ENCODE measurements around the gene HOXC10. TPM values are rescaled to one million over a fixed set of nuclear protein-coding genes. Genes with fewer than 3 reads are reported as not detected.

Gene HOXC10
- total RNA-seq, 2 experiments from 2014 or later = not detected

- POLR2A ChIA-PET = no interaction called here
- H3K9me3 Mint-ChIP-seq = no peaks in the 10 kb centered on the region
- no peak for TF ChIP-seq CTCF (IDR thresholded peaks at IDR 0.05)
- H3K36me3 Mint-ChIP-seq (ENCODE audit: low read depth) = no peaks in the 10 kb centered on the region
- intact Hi-C loops (cut with micrococcal nuclease) = loop anchor here (2.0 kb wide), 1 partner anchor 159 kb away; no protein-coding TSS in a partner anchor
- CTCF ChIA-PET = interaction anchor here (0.6 to 5.6 kb wide), 45 partner anchors 8 to 1112 kb away, joined by 3 to 140 read pairs (median 5); partner anchors contain the start of genes HOXC10, HOXC4, HOXC8 and HOXC9
- DNase-seq (no peak), ATAC-seq (no peak)
- peaks cover 68% of the 10 kb centered on the region for H3K27me3 Mint-ChIP-seq
- H3K4me3 Mint-ChIP-seq = no peak overlapping the region
- H3K4me1 Mint-ChIP-seq (ENCODE audit: low read depth) = peaks cover 18% of the 10 kb centered on the region
- no peak overlapping the region for H3K27ac Mint-ChIP-seq
Measured at GRCh38 chr12:54032086-54032619, 47.2 kb downstream of the HOXC10 start.

GRCh38 chr12:54032627-54033100 lies 47.7 kb downstream of the HOXC10 start, which contains the start of gene HOXC5:
Gene HOXC5, plus strand, starts transcription at chr12:54033050. Its CDS starts 73 bp downstream, at chr12:54033123.
- POLR2A ChIA-PET = interaction anchor here (0.7 to 1.0 kb wide), 2 partner anchors 21 to 152 kb away, joined by 3 to 4 read pairs; partner anchors contain the start of gene HOXC4
- peaks cover 18% of the 10 kb centered on the region for H3K4me1 Mint-ChIP-seq (ENCODE audit: low read depth)
- peak within 1 kb of the TSS; percentile 32 for H3K4me3 Mint-ChIP-seq
- DNase-seq (peak; percentile 78), ATAC-seq (peak; percentile 57)
- peak; percentile 97 for TF ChIP-seq CTCF (IDR thresholded peaks at IDR 0.05)
- H3K27ac Mint-ChIP-seq = no peak within 1 kb of the TSS
- no peaks in the 10 kb centered on the region for H3K9me3 Mint-ChIP-seq
- no peaks in the 10 kb centered on the region for H3K36me3 Mint-ChIP-seq (ENCODE audit: low read depth)
- peaks cover 66% of the 10 kb centered on the region for H3K27me3 Mint-ChIP-seq
- CTCF ChIA-PET = interaction anchor here (0.6 to 5.6 kb wide), 52 partner anchors 8 to 1113 kb away, joined by 3 to 140 read pairs (median 5); partner anchors contain the start of genes HOXC10, HOXC4, HOXC8 and HOXC9
- intact Hi-C loops (cut with micrococcal nuclease) = loop anchor here (2.0 kb wide), 1 partner anchor 158 kb away; no protein-coding TSS in a partner anchor

DNA sequence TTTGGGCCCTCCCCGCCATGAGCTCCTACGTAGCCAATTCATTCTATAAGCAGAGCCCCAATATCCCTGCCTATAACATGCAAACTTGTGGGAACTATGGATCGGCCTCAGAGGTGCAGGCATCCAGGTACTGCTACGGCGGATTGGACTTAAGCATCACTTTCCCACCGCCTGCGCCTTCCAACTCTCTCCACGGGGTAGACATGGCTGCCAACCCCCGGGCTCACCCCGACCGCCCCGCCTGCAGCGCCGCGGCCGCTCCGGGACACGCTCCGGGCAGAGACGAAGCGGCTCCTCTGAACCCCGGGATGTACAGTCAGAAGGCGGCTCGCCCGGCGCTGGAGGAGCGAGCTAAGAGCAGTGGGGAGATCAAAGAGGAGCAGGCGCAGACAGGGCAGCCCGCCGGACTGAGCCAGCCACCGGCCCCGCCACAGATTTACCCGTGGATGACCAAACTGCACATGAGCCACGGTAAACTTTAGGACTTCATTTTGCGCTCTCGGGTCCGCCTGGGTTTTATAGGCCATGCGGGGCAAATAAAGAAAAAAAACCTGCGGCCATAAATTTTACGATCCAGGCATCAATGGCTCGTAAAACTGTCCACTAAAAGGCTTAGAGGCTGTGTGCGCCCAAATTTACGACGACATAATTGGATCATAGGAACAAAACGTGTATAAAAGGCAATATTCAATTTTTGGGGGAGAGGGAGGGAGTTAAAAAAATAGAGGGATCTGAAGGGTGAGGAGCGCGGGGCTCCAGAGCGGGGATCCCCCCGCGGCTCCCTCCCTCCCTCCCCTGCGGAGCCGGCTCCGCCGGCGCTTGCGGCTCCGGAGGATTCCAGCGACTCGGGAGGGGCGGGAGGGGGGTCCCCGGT lies 48.4 kb downstream of the HOXC10 start:
- ATAC-seq (peak; percentile 26), DNase-seq (no peak)
- intact Hi-C loops (cut with micrococcal nuclease) = loop anchor here (2.0 kb wide), 1 partner anchor 157 kb away; no protein-coding TSS in a partner anchor
- POLR2A ChIA-PET = interaction anchor here (0.7 to 1.0 kb wide), 2 partner anchors 20 to 151 kb away, joined by 3 to 4 read pairs; partner anchors contain the start of gene HOXC4
- Mint-ChIP-seq H3K4me1 (ENCODE audit: low read depth) (peaks cover 18% of the 10 kb centered on the region), H3K27me3 (peaks cover 65% of the 10 kb centered on the region), H3K4me3 (peak overlapping the region; percentile 32), H3K36me3 (ENCODE audit: low read depth) (no peaks in the 10 kb centered on the region), H3K9me3 (no peaks in the 10 kb centered on the region), H3K27ac (no peak overlapping the region)
- CTCF ChIA-PET = interaction anchor here (0.7 to 5.6 kb wide), 37 partner anchors 7 to 276 kb away, joined by 3 to 140 read pairs (median 5); partner anchors contain the start of genes HOXC10, HOXC4, HOXC9 and SMUG1
- no peak for TF ChIP-seq CTCF (IDR thresholded peaks at IDR 0.05)

DNA sequence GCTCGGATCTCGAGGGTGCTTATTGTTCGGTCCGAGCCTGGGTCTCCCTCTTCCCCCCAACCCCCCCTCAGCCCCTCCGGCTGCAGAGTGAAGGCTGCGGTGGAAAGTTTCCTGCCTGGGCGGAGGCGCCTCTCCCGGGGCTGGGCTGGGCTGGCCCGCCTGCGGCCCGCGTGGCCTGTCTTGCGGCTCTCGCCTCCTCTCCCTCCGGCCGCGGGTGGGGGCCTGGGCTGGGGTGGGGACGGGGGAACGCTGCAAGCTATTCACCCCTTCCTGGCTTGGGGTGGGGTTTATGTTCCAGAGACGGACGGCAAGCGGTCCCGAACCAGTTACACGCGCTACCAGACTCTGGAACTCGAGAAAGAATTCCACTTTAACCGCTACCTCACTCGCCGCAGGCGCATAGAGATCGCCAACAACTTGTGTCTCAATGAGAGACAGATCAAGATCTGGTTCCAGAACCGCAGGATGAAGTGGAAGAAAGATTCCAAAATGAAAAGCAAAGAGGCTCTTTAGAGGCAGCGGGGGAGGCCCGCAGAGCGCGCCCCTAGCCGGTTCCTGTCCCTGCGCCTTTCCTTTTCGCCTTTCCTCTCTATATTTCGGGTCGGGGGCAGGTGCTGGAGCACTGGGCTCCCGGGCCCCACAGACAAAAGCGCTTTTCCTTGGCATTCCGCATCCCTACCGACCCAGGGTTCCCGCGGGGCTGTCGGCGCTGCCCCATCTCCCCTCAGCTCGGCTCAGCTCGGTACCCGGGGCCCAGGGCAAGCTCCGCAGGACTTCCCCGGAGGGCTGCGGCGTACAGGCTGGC lies 49.2 kb downstream of the HOXC10 start:
- intact Hi-C loops (cut with micrococcal nuclease) = loop anchor here (2.0 kb wide), 1 partner anchor 157 kb away; no protein-coding TSS in a partner anchor
- H3K9me3 Mint-ChIP-seq = no peaks in the 10 kb centered on the region
- peaks cover 68% of the 10 kb centered on the region for H3K27me3 Mint-ChIP-seq
- no peaks in the 10 kb centered on the region for H3K36me3 Mint-ChIP-seq (ENCODE audit: low read depth)
- ChIA-PET CTCF (interaction anchor here (1.3 to 5.6 kb wide), 4 partner anchors 19 to 173 kb away, joined by 4 to 67 read pairs (median 44); partner anchors contain the start of genes HOXC10 and HOXC4), POLR2A (no interaction called here)
- ATAC-seq (peak; percentile 37), DNase-seq (no peak)
- H3K27ac Mint-ChIP-seq = no peak overlapping the region
- no peak for TF ChIP-seq CTCF (IDR thresholded peaks at IDR 0.05)
- peak overlapping the region; percentile 33 for H3K4me3 Mint-ChIP-seq
- H3K4me1 Mint-ChIP-seq (ENCODE audit: low read depth) = peaks cover 18% of the 10 kb centered on the region

Data from activated CD8-positive, alpha-beta T cell treated with anti-CD3 and anti-CD28 coated beads for 36 hours (primary cell).